ENCODE data around the gene HMGCS1. TPM values are rescaled to one million over a fixed set of nuclear protein-coding genes. Genes with fewer than 3 reads are reported as not detected.

HMGCS1 gene
- total RNA-seq, 1 donor from 2014 or later = 68.0 TPM

GRCh38 chr5:43300112-43300511 lies 13.1 kb downstream of the HMGCS1 start:
- Histone ChIP-seq H3K36me3 (peaks cover 0 to 34% of the 10 kb centered on the region in 2 donors), H3K27ac (no peak overlapping the region), H3K4me3 (no peak overlapping the region), H3K4me1 (peaks cover 16% of the 10 kb centered on the region), H3K27me3 (no peaks in the 10 kb centered on the region), H3K9me3 (no peaks in the 10 kb centered on the region)
- DNase-seq (ENCODE audit: extremely low spot score in 2 of 2) = no peak
- intact Hi-C loops (cut with DNase I) = no loop called here
- TF ChIP-seq POLR2AphosphoS5 (IDR thresholded peaks at IDR 0.05; ENCODE audit: insufficient read depth in 1 of 2, low read depth in 1 of 2) = no peak
- TF ChIP-seq POLR2A (IDR thresholded peaks at IDR 0.05) = no peak
- no peak for TF ChIP-seq CTCF (IDR thresholded peaks at IDR 0.05)

DNA sequence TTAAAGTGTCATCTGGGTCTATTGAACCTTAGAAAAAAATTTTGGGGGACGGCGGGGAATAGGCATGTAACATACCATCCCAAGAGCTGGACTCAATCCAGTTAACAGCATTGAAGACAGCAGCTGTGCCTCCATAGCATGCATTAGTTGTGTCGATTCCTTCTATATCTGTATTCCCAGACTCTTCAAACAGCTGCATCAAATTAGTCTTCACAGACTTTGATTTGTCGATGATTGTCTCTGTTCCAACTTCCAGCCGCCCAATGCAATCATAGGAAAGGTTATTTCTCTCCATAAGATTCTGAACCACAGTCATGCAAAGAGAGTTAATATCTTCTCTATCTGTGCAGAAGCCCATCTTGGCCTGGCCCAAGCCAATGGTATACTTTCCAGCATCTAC lies 14.8 kb downstream of the HMGCS1 start:
- DNase-seq (ENCODE audit: extremely low spot score in 2 of 2) = no peak
- intact Hi-C loops (cut with DNase I) = no loop called here
- H3K36me3 ChIP-seq = peaks cover 0 to 50% of the 10 kb centered on the region in 2 donors
- H3K4me1 ChIP-seq = peaks cover 16% of the 10 kb centered on the region
- no peak overlapping the region for H3K27ac ChIP-seq
- H3K27me3 ChIP-seq = no peaks in the 10 kb centered on the region
- no peak for TF ChIP-seq CTCF (IDR thresholded peaks at IDR 0.05)
- TF ChIP-seq POLR2A (IDR thresholded peaks at IDR 0.05) = no peak
- no peak for TF ChIP-seq POLR2AphosphoS5 (IDR thresholded peaks at IDR 0.05; ENCODE audit: insufficient read depth in 1 of 2, low read depth in 1 of 2)
- no peak overlapping the region for H3K4me3 ChIP-seq
- H3K9me3 ChIP-seq = no peaks in the 10 kb centered on the region

DNA sequence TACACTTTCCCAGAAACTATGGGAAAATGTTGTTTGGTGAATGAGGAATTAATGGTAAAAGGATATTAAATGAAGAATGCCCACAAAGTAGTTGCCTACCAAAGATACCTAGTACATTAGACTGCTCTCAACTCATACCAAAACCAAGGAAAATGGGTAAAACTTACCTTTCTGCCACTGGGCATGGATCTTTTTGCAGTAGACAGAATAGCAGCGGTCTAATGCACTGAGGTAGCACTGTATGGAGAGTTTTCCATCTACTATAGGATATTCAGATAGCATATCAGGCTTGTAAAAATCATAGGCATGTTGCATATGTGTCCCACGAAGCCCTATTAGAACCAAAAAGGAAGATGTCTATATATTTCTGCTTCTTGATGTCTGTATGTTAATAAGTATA lies 16.4 kb downstream of the HMGCS1 start:
- Histone ChIP-seq H3K4me3 (no peak overlapping the region), H3K27ac (no peak overlapping the region), H3K27me3 (no peaks in the 10 kb centered on the region), H3K9me3 (no peaks in the 10 kb centered on the region), H3K36me3 (peaks cover 0 to 64% of the 10 kb centered on the region in 2 donors), H3K4me1 (peaks cover 8% of the 10 kb centered on the region)
- intact Hi-C loops (cut with DNase I) = no loop called here
- no peak for TF ChIP-seq POLR2A (IDR thresholded peaks at IDR 0.05)
- TF ChIP-seq CTCF (IDR thresholded peaks at IDR 0.05) = no peak
- TF ChIP-seq POLR2AphosphoS5 (IDR thresholded peaks at IDR 0.05; ENCODE audit: insufficient read depth in 1 of 2, low read depth in 1 of 2) = no peak
- no peak for DNase-seq (ENCODE audit: extremely low spot score in 2 of 2)

- Histone ChIP-seq H3K27me3 (no peaks in the 10 kb centered on the region), H3K36me3 (peaks cover 0 to 80% of the 10 kb centered on the region in 2 donors), H3K27ac (no peak overlapping the region), H3K4me3 (no peak overlapping the region), H3K9me3 (no peaks in the 10 kb centered on the region), H3K4me1 (no peaks in the 10 kb centered on the region)
- no peak for DNase-seq (ENCODE audit: extremely low spot score in 2 of 2)
- intact Hi-C loops (cut with DNase I) = no loop called here
- TF ChIP-seq CTCF (IDR thresholded peaks at IDR 0.05) (no peak), POLR2AphosphoS5 (IDR thresholded peaks at IDR 0.05; ENCODE audit: insufficient read depth in 1 of 2, low read depth in 1 of 2) (no peak), POLR2A (IDR thresholded peaks at IDR 0.05) (no peak)
Measured at GRCh38 chr5:43295202-43295601, 18.0 kb downstream of the HMGCS1 start.

DNA sequence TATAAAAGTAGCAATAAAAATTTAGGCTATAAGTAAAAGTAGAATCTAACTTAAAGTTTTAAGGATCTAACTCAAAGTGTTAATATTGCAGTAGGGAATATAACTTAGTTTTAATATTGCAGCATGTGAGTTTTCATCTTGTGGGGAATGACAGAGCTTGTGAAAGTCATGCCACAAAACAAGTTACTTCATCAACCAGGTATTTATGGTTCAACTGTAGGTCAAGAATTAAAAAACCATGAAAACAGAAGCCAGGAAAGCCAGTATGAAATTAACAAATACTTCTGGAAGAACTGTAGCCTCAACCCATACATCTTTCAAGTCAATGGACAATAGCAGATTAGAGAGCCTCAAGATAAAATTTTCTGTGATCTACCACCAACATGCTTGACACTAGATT lies 19.0 kb downstream of the HMGCS1 start:
- no peak for TF ChIP-seq CTCF (IDR thresholded peaks at IDR 0.05)
- TF ChIP-seq POLR2A (IDR thresholded peaks at IDR 0.05) = no peak
- no peak for TF ChIP-seq POLR2AphosphoS5 (IDR thresholded peaks at IDR 0.05; ENCODE audit: insufficient read depth in 1 of 2, low read depth in 1 of 2)
- DNase-seq (ENCODE audit: extremely low spot score in 2 of 2) = no peak
- Histone ChIP-seq H3K4me3 (no peak overlapping the region), H3K9me3 (no peaks in the 10 kb centered on the region), H3K27ac (no peak overlapping the region), H3K27me3 (no peaks in the 10 kb centered on the region), H3K4me1 (no peaks in the 10 kb centered on the region), H3K36me3 (peaks cover 0 to 81% of the 10 kb centered on the region in 2 donors)
- intact Hi-C loops (cut with DNase I) = no loop called here

Measured in vagina (tissue), 2 donors.